HUES64 (cell line): ENCODE data around the gene GHRH.

Experiments
- H3K27ac ChIP-seq: 2 replicates; pipeline ENCODE4 v1.7.0; 2013; ENCODE audit warnings: low read depth, low read length, inconsistent platforms
- H3K27me3 ChIP-seq: 2 replicates; pipeline ENCODE4 v1.6.1; 2013; ENCODE audit warnings: mild to moderate bottlenecking, low read length; ENCODE audit not compliant: insufficient read depth
- H3K36me3 ChIP-seq: 2 replicates; pipeline ENCODE4 v1.6.1; 2013; ENCODE audit warnings: mild to moderate bottlenecking, low read length; ENCODE audit not compliant: insufficient read depth
- H3K4me1 ChIP-seq: 2 replicates; pipeline ENCODE4 v1.6.1; 2013; ENCODE audit warnings: mild to moderate bottlenecking, low read length, moderate library complexity; ENCODE audit not compliant: insufficient read depth
- H3K4me3 ChIP-seq: 2 replicates; pipeline ENCODE4 v1.5.1; 2013; ENCODE audit warnings: mild to moderate bottlenecking, low read length, moderate library complexity
- H3K9ac ChIP-seq: 2 replicates; pipeline ENCODE4 v1.6.1; 2013; ENCODE audit warnings: mild to moderate bottlenecking, low read depth, low read length
- H3K9me3 ChIP-seq: 2 replicates; pipeline ENCODE4 v1.6.1; 2013; ENCODE audit warnings: low read depth, low read length; ENCODE audit not compliant: insufficient read depth
- WGBS: fragments of 150-250, 120-280 bp; methylation state at CpG from one replicate; pipeline ENCODE4 v1.1.7; 2013; ENCODE audit warnings: missing lambda C conversion rate; 5-methylcytosine and 5-hydroxymethylcytosine counted together

The GHRH gene

DNA sequence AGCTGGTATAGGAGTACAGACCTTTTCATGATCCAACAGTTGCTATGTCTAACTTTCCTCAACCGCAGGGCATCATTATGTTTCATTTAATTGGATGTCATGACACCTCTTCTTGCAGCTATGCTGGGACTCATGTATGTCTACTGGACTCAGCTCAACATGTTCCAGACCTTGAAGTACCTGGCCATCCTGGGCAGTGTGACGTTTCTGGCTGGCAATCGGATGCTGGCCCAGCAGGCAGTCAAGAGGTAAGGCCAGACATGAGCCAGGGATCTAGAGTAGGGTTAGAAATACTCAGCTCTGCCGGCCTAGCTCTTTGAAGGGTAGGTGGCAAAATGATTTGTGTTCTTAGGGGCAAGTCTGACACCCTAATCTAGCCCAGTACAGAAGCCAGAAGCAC is 25.2 kb downstream of the GHRH start:
- Histone ChIP-seq H3K9me3 (no peaks in the 10 kb centered on the region), H3K36me3 (peaks cover 98% of the 10 kb centered on the region), H3K4me1 (no peaks in the 10 kb centered on the region), H3K27me3 (no peaks in the 10 kb centered on the region), H3K4me3 (no peak overlapping the region), H3K9ac (no peak overlapping the region), H3K27ac (no peak overlapping the region)
- WGBS: 95% methylated on average over 4 of the region's 4 CpGs

DNA sequence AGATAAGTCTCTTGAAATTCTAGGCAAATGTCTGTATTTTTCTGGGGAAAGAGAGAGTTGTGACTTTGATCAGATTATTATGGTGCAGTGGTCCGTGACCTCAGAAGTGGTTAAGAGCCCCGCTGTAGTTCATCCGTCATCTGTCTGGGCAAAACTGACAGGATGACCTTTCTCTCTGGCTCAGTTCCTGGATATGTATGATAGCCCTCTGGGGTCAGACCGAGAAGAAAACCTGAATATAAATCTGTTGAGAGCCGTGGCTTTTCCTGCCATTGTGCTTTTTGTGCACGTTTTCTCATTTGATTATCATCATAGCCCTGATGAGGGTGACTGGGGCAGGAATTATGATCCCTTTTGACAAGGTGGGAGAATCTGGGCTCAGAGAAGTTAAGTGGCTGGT is 26.5 kb downstream of the GHRH start:
- H3K36me3 ChIP-seq: peaks cover 98% of the 10 kb centered on the region
- H3K9ac ChIP-seq: no peak overlapping the region
- H3K9me3 ChIP-seq: no peaks in the 10 kb centered on the region
- no peak overlapping the region for H3K4me3 ChIP-seq
- H3K27ac ChIP-seq: no peak overlapping the region
- WGBS: 95% methylated on average over 6 of the region's 6 CpGs
- peaks cover 9% of the 10 kb centered on the region for H3K4me1 ChIP-seq
- no peaks in the 10 kb centered on the region for H3K27me3 ChIP-seq

DNA sequence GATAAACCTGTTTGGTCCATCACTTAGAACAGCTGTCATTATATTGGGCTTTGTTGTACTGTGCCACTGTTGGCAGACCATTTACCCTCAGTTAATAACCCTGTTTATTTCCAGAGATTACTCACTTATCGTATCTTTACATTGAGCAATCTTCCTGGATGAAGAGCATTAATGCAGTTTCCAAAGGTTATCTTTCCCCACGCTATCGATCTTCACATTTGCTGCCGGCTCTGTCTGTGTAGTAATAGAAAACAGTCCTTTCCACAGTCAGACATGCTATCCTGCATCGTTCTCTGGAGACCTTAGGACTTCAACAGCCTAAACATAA is 27.4 kb downstream of the GHRH start:
- H3K27ac ChIP-seq: no peak overlapping the region
- no peak overlapping the region for H3K4me3 ChIP-seq
- no peaks in the 10 kb centered on the region for H3K9me3 ChIP-seq
- H3K36me3 ChIP-seq: peaks cover 98% of the 10 kb centered on the region
- no peak overlapping the region for H3K9ac ChIP-seq
- 99% methylated on average over 5 of the region's 5 CpGs for WGBS
- H3K27me3 ChIP-seq: no peaks in the 10 kb centered on the region
- peaks cover 18% of the 10 kb centered on the region for H3K4me1 ChIP-seq

DNA sequence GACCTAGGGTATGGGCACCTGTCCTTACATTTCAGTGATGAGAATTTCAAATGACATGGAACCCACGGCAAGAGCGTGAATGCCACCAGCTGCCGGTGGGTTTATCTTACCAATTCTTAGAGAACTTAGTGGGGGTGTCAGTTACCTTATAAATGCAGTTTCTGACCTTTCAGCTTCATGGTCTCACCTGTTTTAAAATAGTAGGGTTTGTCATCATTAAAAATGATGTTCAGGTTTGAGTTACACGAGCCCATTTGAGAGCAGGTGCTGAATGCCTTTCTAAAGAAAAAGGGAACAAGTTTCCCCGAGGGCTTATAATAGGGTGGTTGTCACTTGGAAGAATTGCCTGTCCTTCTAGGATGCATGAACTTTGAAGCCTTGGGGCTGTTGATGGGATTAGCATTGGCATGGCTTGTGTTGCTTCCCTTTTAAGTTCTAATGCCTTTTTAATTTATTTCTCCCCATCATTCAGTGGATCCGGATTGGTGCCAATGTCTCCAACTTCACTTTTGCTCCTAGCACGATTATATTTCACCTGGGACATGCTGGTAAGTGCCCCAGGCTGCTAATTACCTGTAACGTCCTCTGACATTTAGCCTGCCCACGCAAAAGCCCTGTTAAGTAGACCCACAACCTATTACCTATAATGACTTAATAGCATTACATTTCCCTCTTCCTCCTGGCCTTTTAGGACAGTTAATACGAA is 27.9 kb downstream of the GHRH start:
- Histone ChIP-seq H3K27me3 (no peaks in the 10 kb centered on the region), H3K9ac (no peak overlapping the region), H3K36me3 (peaks cover 97% of the 10 kb centered on the region), H3K9me3 (no peaks in the 10 kb centered on the region), H3K4me1 (peaks cover 23% of the 10 kb centered on the region), H3K4me3 (no peak overlapping the region), H3K27ac (no peak overlapping the region)
- WGBS: 94% methylated on average over 10 of the region's 10 CpGs

DNA sequence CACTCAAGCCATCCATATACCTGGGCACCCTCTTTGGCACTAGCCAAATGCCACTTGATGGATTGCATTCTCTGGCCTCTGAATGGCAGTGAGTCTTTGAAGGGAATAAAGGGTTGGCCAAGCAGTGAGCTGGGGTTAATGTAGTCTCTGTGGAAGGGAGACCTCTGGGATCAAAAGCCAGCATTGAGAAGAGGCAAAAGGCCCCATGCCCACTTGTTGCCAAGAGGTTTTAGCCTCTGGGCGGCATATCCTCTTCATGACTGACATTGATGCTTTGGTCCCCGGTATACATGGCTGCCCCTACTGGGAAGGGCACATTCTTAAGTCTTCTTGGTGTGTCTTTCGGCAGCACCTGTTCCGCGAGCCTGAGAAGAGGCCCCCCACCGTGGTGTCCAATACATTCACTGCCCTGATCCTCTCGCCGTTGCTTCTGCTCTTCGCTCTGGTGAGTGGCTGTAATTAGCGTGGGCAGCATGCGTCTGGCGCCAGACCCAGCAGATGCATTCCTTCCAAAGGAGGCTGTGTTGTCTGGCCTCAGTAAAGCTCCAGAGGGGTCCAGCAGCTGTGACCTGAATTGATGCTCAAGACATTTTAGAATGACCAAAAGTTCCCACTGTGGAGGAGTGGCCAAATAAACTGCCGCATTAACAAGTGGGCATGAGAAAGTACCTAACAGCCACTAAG is 29.5 kb downstream of the GHRH start:
- Histone ChIP-seq H3K27me3 (no peaks in the 10 kb centered on the region), H3K9ac (no peak overlapping the region), H3K36me3 (peaks cover 97% of the 10 kb centered on the region), H3K9me3 (no peaks in the 10 kb centered on the region), H3K4me3 (no peak overlapping the region), H3K4me1 (peaks cover 35% of the 10 kb centered on the region), H3K27ac (no peak overlapping the region)
- 94% methylated on average over 13 of the region's 13 CpGs for WGBS

DNA sequence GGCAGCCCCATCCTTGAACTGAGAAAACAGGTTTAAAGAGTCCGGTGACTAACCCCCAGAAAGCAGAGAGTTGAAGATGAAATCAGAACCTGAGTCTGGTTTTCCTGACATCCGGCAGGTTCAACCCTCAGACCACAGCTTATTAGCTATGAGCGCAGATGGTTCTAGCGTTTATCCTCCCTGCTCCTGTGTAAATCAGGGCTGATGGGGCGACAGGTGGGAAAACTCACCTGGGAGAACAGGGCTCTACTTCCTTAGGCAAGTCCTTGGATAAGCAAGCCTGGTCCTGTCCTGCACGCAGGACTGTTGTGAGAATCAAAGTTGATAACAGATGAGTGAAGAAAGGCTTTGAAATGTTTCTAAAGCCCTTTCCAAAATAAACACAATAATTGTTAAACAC is 31.4 kb downstream of the GHRH start:
- Histone ChIP-seq H3K9me3 (no peaks in the 10 kb centered on the region), H3K27ac (peak overlapping the region; percentile 94), H3K4me1 (peaks cover 39% of the 10 kb centered on the region), H3K9ac (no peak overlapping the region), H3K27me3 (no peaks in the 10 kb centered on the region), H3K4me3 (no peak overlapping the region), H3K36me3 (peaks cover 99% of the 10 kb centered on the region)
- 97% methylated on average over 6 of the region's 6 CpGs for WGBS

DNA sequence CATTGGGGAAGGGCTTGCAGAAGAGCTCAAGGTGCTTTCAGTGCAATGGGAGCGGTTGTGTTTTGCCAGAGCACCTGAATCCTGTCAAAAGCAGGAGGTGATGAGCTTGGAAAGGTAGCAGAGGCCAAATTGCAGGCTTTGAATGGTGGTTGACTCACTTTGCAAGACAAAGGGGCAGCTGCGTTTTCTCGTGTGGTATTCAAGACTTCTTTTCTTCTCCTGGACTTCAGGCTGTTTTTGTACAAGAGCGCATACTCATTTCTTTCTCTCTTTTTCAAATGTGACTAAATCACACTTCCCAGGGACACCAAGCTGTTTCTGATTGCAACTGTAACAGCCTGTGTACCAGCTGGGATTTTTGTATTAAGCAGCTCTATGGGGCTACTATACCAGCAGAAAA is 32.3 kb downstream of the GHRH start:
- no peaks in the 10 kb centered on the region for H3K9me3 ChIP-seq
- H3K4me3 ChIP-seq: no peak overlapping the region
- H3K27ac ChIP-seq: peak overlapping the region; percentile 94
- peak overlapping the region; percentile 48 for H3K9ac ChIP-seq
- H3K4me1 ChIP-seq: peaks cover 39% of the 10 kb centered on the region
- H3K27me3 ChIP-seq: no peaks in the 10 kb centered on the region
- peaks cover 99% of the 10 kb centered on the region for H3K36me3 ChIP-seq
- 43% methylated on average over 4 of the region's 4 CpGs for WGBS

DNA sequence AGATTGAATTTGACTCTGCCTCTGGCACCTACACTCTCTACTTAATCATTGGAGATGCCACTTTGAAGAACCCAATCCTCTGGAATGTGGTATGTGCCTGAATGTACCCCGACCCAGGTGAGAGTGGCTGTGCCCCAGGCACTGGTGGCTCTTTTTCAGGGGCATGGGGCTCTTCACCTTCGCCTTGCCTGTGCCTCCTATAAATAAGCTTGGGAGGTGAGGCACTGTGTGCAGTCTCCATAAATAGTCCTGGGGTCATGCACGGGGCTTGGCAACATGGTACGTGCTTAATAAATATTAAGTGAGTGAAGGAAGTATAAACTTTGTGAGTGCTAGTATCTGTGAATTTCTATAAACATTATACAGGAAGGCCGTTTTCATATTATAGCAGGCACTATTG is 33.0 kb downstream of the GHRH start:
- H3K27ac ChIP-seq: peak overlapping the region; percentile 94; the same call in 1 of the 2 replicates
- H3K4me1 ChIP-seq: peaks cover 39% of the 10 kb centered on the region
- no peak overlapping the region for H3K9ac ChIP-seq
- no peaks in the 10 kb centered on the region for H3K27me3 ChIP-seq
- H3K36me3 ChIP-seq: peaks cover 99% of the 10 kb centered on the region
- H3K9me3 ChIP-seq: no peaks in the 10 kb centered on the region
- 93% methylated on average over 5 of the region's 5 CpGs for WGBS
- no peak overlapping the region for H3K4me3 ChIP-seq

DNA sequence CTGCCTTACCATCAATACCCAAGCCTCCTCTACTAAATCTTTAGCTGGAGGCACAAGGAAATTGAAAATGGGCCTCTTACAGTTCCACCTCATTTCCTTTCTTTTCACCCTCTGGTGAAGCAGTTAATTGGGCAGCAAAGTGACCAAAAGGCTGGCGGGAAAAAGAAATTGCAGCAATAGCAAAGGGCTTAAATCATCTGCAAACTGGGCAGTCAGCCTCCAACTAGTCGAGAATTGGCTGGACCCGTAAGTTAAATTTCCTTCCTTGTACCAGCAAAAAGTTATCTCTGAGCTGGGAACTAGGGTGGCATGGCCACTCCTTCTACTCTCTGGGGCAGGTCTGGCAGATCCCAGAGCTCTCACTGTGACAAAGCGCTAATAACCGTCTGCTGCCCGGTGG is 33.5 kb downstream of the GHRH start:
- Histone ChIP-seq H3K4me3 (no peak overlapping the region), H3K9me3 (no peaks in the 10 kb centered on the region), H3K9ac (no peak overlapping the region), H3K4me1 (peaks cover 41% of the 10 kb centered on the region), H3K27ac (peak overlapping the region; percentile 94; the same call in 1 of the 2 replicates), H3K27me3 (no peaks in the 10 kb centered on the region), H3K36me3 (peaks cover 99% of the 10 kb centered on the region)
- 93% methylated on average over 6 of the region's 6 CpGs for WGBS

DNA sequence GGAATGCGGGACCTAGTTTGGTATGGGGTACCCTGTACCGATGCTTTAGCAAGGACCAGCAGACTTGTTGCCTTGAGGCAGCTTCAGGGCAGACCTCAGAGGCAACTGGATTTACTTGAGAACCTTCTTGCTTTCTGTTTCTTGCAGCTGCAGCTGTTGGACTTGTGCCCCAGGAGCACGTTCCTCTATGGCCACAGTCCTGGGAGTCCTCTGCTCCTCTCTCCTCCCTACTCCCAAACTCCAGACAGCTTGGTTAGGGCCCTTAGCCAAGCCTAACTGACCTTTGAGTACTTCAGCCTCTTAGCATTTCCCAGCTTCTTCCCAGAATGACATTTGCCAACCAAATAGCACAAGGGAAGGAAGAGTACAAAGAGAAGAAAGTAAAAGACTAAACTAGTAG is 34.7 kb downstream of the GHRH start:
- Histone ChIP-seq H3K27me3 (no peaks in the 10 kb centered on the region), H3K9ac (no peak overlapping the region), H3K4me1 (peaks cover 48% of the 10 kb centered on the region), H3K9me3 (no peaks in the 10 kb centered on the region), H3K4me3 (no peak overlapping the region), H3K27ac (no peak overlapping the region), H3K36me3 (peaks cover 96% of the 10 kb centered on the region)
- WGBS: 94% methylated on average over 3 of the region's 3 CpGs

DNA sequence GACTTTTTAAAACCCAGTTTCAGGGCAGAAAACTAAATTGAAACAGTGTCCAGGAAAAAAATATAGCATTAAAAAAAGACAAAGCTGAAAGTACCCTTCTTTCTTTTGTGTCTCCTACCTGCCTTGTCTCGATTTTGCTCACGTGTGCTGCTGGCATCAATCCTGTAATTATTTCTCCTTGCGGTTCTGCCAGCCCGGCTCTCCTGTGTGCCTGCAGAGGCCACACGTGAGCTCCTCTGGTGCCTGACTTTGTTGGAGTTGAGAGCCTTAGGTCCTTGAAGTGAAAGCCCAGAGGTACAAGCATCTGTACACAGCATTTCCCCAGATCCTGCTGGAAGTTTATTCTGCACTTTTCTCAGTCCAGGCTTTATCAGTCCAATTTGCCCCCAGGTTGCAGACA is 36.5 kb downstream of the GHRH start:
- Histone ChIP-seq H3K9ac (no peak overlapping the region), H3K4me3 (no peak overlapping the region), H3K36me3 (peaks cover 87% of the 10 kb centered on the region), H3K27ac (no peak overlapping the region), H3K4me1 (peaks cover 40% of the 10 kb centered on the region), H3K27me3 (no peaks in the 10 kb centered on the region), H3K9me3 (no peaks in the 10 kb centered on the region)
- WGBS: 96% methylated on average over 5 of the region's 5 CpGs
